Activated CD4-positive, alpha-beta T cell treated with anti-CD3 and anti-CD28 coated beads for 4 hours (primary cell): Measurements from ENCODE around the gene ZNF408.
"Not testable (repeated sequence)": the region's sequence is repeated elsewhere in the genome, so short reads cannot be mapped to it uniquely, and the experiment has no call there.

Source experiments
- DNase-seq, 2 donors: peaks; one replicate each; pipeline ENCODE4 v3.0.0-alpha.2; 2020

Gene ZNF408

GRCh38 chr11:46700241-46701077, at the start of gene ZNF408, which contains the start of gene ARHGAP1:
TSS of gene ZNF408 (plus strand) at chr11:46701031. CDS start at chr11:46701048, 17 bp downstream.
TSS of gene ARHGAP1 (minus strand) at chr11:46700619. CDS start at chr11:46696107, 4,512 bp downstream.
- peak; percentile 99 to 100 for DNase-seq

DNA sequence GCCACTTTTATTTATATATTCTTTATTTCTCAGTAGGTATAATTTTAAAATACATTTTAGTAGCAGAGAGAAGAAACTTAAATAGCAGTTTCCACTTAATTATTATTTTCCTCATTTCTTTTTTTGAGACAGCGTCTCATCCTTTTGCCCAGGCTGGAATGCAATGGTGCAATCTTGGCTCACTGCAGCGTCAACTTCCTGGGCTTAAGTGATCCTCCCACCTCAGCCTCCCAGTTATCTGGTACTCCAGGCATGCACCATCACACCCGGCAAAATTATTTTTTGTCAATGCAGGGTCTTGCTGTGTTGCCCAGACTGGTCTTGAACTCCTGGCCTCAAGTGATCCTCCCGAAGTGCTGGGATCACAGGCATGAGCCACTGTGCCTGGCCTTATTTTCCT, 45.2 kb upstream of the ZNF408 start:
- no peak for DNase-seq

- no peak for DNase-seq
Measured at GRCh38 chr11:46657186-46657585, 43.6 kb upstream of the ZNF408 start.

DNA sequence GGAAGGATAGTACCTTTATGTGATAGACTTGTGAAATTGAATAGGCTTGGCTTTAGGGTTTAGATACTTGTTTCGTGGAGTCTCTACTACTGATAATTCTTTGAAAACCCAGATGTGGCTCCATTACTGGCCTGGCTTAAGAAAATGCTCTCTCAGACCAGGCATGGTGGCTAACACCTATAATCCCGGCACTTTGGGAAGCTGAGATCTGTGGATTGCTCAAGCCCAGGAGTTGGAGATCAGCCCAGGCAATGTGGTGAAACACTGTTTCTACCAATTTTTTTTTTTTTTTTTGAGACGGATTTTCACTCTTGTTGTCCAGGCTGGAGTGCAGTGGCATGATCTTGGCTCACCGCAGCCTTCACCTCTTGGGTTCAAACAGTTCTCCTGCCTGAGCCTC, 42.6 kb upstream of the ZNF408 start:
- no peak for DNase-seq

DNA sequence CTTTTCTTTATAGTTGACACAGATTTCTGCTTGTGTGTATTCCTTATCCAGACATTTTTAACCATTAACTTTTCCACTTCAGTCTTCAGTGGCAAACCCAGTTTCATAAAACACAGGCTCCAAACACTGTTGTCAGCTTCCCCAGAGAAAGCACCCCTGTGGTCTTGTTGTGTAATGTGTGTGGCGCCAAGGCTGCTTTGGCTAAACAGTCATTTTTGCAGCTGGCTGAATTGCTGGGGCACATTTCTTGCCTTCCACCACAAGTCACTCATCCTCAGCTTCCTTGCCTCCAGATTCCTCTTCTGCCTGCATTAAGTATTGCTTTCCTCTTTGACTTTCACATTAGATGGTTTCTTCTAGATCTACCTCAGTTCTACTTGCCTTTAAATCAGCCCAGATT, 40.9 kb upstream of the ZNF408 start:
- no peak for DNase-seq

GRCh38 chr11:46661836-46662235, 39.0 kb upstream of the ZNF408 start:
- no peak for DNase-seq

DNA sequence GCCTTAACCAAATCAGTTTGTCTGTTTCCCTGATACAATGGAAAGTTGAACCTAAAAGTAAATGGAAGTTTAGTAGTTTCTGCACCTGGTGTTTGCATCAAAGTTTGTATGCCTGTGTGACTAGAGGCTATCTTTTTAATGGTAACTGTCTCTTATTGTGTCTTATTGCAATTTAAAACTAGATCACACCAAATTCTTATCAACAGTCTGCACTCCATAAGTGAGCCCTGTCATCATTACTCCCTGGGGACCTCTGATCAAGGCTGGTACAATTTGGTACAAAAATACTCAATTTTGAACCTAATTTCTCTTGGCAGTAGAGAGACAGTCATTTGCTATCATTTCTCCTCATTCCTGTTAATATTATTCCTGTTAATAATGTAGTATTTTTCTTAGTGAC, 38.5 kb upstream of the ZNF408 start:
- DNase-seq = no peak

DNA sequence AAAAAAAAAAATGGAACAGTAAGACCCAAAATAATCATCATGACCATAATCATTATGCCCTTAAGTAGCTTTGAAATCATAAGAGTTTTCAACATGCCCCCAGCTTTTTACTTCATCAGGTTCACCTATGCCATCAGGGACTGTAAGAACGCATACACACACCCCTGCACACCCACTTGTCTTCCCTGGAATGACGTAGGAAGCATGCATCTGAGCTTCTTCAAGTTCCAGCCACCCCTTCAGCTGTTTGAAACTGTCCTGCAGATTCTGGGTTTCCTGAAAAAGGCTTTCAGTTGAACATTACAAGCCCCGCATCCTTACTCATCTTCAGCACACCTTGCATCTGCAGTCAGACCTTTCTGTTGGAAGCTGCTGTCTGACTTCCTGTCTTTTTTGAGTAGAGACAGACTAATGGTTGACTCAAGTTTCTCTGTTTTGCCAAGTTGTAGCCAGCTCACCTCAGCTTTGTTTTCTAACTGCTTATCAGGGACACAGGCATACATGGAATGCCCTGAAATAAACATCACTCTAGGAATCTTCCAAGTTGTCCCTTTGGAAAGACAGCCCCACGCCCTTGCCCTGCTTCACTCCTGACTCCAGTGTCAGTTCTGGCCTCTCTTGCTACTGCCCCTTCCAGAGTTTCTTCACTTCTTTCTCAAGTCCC, 37.4 kb upstream of the ZNF408 start:
- DNase-seq = no peak

GRCh38 chr11:46664612-46665011, 36.2 kb upstream of the ZNF408 start:
- DNase-seq = no peak

DNA sequence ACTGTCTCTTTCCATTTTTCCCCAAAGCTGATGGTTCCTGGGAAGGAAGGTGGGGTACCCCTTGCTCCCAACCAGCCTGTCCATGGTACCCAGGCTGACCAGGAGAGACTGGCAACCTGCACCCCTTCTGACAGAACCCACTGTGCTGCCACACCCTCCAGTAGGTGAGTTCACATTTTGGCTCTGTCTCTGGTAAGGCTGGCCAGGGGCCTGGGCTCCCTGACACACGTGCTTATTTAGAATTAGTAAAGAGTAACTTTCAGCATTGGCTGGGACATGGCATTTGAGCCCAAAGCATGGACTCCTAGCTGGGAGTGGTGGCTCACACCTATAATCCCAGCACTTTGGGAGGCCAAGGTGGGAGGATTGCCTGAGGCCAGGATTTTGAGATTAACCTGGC, 35.5 kb upstream of the ZNF408 start:
- no peak for DNase-seq

- no peak for DNase-seq
Measured at GRCh38 chr11:46666516-46666915, 34.3 kb upstream of the ZNF408 start.

DNA sequence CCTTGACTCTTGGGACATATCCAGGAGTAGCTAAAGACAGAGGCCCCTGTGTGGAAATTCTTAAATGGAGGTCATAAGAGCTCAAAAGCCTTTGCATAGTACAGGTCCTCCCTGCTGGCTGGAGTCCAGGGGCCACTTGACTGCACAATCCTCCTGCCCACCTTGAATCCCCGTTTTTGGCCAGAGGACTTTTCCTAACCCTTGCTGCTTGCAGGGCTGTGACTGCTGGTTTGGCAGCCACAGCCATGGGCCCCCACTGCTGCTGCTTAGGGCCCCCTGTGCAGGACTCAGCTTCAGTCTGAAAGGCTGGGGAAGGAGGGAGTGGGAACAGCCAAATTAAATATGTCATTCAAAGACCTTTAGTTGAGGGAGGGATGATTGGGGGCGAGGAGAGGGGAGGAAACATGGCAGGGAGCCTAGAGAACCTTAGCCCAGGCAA, 33.8 kb upstream of the ZNF408 start:
- no peak for DNase-seq

- DNase-seq = no peak
Measured at GRCh38 chr11:46668480-46669085, 32.2 kb upstream of the ZNF408 start.

- DNase-seq = no peak
Measured at GRCh38 chr11:46669711-46670139, 31.1 kb upstream of the ZNF408 start.

GRCh38 chr11:46670521-46670920, 30.3 kb upstream of the ZNF408 start:
- DNase-seq = not testable (repeated sequence)

DNA sequence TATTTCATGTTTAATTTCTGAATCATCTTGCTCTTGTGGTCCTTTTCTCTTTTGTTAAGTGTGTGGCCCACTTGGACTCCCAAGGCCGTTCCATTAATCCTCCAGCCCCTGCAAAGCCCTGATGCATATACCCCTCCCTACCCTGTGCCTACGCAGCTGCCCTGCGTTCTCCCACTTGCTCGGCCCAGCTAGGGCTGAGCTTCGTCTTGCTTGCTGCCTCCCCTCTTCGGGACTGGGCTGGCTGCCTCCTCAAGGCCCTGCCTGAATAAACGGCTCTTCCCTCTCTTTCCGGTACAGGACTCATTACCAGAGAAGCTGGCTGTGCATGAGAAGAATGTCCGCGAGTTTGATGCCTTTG, 28.9 kb upstream of the ZNF408 start:
- no peak for DNase-seq

- DNase-seq = no peak
Measured at GRCh38 chr11:46672381-46672839, 28.4 kb upstream of the ZNF408 start.

DNA sequence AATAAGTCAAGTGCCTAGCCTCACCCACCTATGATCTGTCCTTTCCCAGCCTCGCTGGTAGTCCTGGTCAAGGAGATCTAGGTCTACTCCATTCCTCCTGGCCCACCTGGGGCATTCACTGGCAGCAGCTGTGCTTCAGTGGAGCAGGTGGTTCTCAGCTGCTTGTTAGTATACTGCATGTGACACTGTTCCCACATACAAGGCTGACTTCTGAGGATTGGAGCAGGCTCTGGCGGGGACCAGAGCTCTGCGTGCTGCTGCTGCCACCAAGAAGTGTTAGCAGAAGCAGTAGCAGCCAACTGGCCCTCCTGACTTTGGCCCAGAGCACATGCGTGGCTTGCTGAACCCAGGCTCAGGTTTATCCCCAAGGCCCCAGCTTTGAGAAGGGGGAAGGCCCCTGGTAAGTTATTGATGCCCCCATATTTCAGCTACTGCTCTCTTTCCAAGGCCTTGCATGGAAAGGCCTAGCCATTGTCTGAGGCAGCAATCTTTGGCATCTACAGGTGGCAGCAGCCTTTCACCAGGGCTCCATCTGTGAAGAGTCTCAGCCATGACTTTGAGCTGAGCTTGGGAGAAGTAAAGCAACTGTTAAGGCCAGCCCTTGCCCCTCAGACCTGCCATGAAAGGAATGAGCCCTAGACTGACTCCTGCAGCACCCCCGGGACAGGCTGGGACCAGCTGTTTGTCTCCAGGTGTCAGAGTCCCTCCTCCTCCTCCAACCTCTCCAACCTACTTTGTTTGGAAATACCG, 26.9 kb upstream of the ZNF408 start:
- no peak for DNase-seq

DNA sequence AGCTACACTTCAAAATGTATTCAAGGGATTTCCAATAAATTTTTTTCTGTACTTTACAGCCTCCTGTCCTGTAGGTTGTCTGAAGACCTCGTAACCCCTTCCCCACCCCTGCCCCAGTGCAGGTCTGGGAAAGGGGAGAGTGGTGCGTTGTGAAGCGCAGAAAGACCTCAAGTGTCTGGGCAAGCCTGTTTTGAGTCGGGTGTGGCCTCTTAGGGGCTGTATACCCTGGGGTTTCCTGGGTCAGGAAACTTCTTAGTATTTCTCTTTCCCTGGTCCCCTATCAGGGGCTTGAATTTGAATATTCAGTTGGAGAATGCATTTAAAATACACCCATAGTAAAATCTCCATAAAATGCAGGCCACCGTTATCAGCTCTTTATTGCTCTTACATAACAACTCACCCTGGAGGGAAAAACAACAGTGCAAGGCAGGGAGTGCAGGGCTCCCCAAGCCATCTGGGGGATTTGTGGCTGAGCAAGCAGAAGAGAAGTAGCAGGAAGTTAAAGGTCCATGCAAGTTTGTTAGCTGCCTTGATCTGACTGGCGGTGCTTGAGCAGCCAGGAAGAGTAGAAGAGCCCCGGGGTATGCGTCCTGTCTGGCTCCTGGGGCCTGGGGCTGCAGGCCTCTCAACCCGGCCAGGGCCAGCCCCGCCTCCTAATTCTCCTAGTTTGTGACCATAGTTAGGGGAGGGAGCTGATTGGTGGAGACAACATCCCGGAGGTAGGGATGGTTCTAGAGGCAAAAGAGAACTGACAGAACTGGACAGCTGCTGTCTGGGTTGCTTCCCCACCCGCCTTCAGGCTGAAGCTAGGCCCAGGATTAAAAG, 26.2 kb upstream of the ZNF408 start:
- DNase-seq = no peak

GRCh38 chr11:46675288-46675851, 25.5 kb upstream of the ZNF408 start:
- DNase-seq = no peak

- DNase-seq = no peak
Measured at GRCh38 chr11:46675949-46676348, 24.9 kb upstream of the ZNF408 start.
